Measurements from ENCODE around the gene RFXANK.

GRCh38 chr19:19179548-19180441, 12.3 kb upstream of the RFXANK start:
- TF ChIP-seq EZH2 (IDR thresholded peaks at IDR 0.05; ENCODE audit: borderline replicate concordance, low read depth, low read length, severe bottlenecking) = no peak
- no peak for TF ChIP-seq CTCF (IDR thresholded peaks at IDR 0.05; ENCODE audit: borderline replicate concordance, extremely low read depth, low read length, poor library complexity, severe bottlenecking)
